Activated B cell treated with CpG ODN at 0.5 μM for 24 hours (primary cell): ENCODE results near the gene MTHFD1L. TPM values are rescaled to one million over a fixed set of nuclear protein-coding genes. Genes with fewer than 3 reads are reported as not detected.

ENCODE experiments used
- ATAC-seq: fragments of 200-7000 bp; cut with Tn5 transposase; one replicate; pipeline ENCODE4 v1.10.0; 2021; ENCODE audit warnings: low read depth, mild to moderate bottlenecking, moderate library complexity
- CTCF ChIA-PET: fragments of 350-600 bp; sonication (Branson Sonifier 250); formaldehyde crosslinking; loops from one replicate; lab custom pipeline; 2021; ENCODE audit warnings: antibody characterized with exemption; lab: Charles Lee
- POLR2A ChIA-PET: fragments of 350-600 bp; sonication (Branson Sonifier 250); formaldehyde crosslinking; loops from one replicate; lab custom pipeline; 2021; ENCODE audit warnings: antibody characterized with exemption; lab: Charles Lee
- DNase-seq: peaks from one replicate; pipeline ENCODE4 v3.0.0; 2022
- H3K27ac Mint-ChIP-seq: one replicate; pipeline ENCODE4 v1.8.0; 2020; ENCODE audit warnings: mixed read lengths
- H3K27me3 Mint-ChIP-seq: one replicate; pipeline ENCODE4 v1.8.0; 2021; ENCODE audit warnings: mixed read lengths
- H3K36me3 Mint-ChIP-seq: one replicate; pipeline ENCODE4 v1.8.0; 2021; ENCODE audit warnings: low read depth, mixed read lengths
- H3K4me1 Mint-ChIP-seq: one replicate; pipeline ENCODE4 v1.8.0; 2021; ENCODE audit warnings: mixed read lengths
- H3K4me3 Mint-ChIP-seq: one replicate; pipeline ENCODE4 v1.8.0; 2020; ENCODE audit warnings: mild to moderate bottlenecking, mixed read lengths
- H3K9me3 Mint-ChIP-seq: one replicate; pipeline ENCODE4 v1.8.0; 2020; ENCODE audit warnings: mixed read lengths
- CTCF ChIP-seq: fragments of 200-600 bp; IDR thresholded peaks from one replicate; pipeline ENCODE4 v1.8.0; 2022; ENCODE audit warnings: antibody characterized with exemption, mild to moderate bottlenecking
- intact Hi-C: fragments of 100-400 bp; cut with micrococcal nuclease; formaldehyde crosslinking; loops from one replicate; pipeline ENCODE4 v1.15.1; 2024
- total RNA-seq: library from RNA; stranded (reverse); gene quantifications from 2 replicates; pipeline ENCODE4 v1.2.3, GENCODE V29; 2022

MTHFD1L gene
- total RNA-seq, 1 donor from 2014 or later = 60.4 TPM

DNA sequence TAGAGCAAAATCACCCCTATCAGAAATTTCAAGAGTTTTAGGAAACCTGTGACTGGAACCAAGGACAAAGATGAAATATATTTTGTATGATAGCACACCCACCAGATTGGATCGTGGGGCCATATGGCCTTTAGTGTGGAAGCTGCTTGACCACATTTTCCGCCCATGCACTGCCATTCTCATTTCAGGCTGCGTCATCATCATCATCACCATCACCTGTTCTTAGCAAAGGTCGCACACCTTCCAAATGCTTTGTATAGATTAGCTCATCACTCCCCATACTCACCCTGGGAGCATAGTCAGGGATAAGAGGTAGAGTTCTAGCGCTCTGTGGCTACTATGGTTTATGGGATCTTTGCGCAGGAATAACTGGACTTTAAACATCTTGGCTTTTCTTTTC lies 185.7 kb downstream of the MTHFD1L start:
- no peak for DNase-seq

DNA sequence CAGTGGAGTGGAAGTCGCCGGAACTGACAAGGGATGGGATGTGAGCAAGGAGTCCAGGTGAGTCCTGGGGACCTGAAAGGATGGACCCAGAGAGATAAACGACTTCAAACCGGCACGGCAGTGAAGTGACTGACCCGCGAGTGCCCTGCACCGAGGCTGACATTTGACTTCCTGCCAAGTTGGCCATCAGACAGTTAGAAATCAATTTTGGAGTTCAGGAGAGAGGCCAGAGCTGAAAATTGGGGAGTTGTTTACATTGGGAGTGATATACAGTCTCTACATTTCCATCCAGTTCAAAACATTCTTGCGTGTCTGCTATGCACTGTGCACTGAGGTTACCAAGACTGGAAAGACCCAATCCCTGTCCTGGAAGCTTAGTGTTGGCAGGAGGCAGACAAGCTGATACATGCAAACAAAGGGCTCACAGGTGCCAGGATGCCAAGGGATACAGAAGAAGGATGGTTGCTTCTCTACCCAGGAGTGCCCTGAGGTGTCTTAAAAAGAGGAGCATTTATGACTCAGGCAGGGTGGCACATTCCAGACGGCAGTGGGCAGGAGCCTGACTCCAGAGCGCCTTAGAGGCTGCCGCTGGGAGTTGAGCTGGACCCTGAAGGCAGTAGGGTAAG lies 186.6 kb downstream of the MTHFD1L start:
- TF ChIP-seq CTCF = no peak
- Mint-ChIP-seq H3K9me3 (peaks cover 9% of the 10 kb centered on the region), H3K4me3 (no peak overlapping the region), H3K4me1 (no peaks in the 10 kb centered on the region), H3K36me3 (peaks cover 36% of the 10 kb centered on the region), H3K27ac (no peak overlapping the region), H3K27me3 (no peaks in the 10 kb centered on the region)
- ChIA-PET CTCF (no interaction called here), POLR2A (no interaction called here)
- intact Hi-C loops = no loop called here
- DNase-seq (no peak), ATAC-seq (no peak)

More for the DNA sequence above, 185.7 kb downstream of the MTHFD1L start:
- Mint-ChIP-seq H3K27ac (no peak overlapping the region), H3K36me3 (peaks cover 39% of the 10 kb centered on the region), H3K9me3 (peaks cover 9% of the 10 kb centered on the region), H3K27me3 (no peaks in the 10 kb centered on the region), H3K4me3 (no peak overlapping the region), H3K4me1 (no peaks in the 10 kb centered on the region)
- intact Hi-C loops = no loop called here
- ChIA-PET CTCF (no interaction called here), POLR2A (no interaction called here)
- TF ChIP-seq CTCF = no peak
- no peak for ATAC-seq

- CTCF ChIA-PET = no interaction called here
- peaks cover 22% of the 10 kb centered on the region for H3K36me3 Mint-ChIP-seq
- ATAC-seq = no peak
These were observed 188.8 kb downstream of the MTHFD1L start for GRCh38 chr6:151054306-151054705.

DNA sequence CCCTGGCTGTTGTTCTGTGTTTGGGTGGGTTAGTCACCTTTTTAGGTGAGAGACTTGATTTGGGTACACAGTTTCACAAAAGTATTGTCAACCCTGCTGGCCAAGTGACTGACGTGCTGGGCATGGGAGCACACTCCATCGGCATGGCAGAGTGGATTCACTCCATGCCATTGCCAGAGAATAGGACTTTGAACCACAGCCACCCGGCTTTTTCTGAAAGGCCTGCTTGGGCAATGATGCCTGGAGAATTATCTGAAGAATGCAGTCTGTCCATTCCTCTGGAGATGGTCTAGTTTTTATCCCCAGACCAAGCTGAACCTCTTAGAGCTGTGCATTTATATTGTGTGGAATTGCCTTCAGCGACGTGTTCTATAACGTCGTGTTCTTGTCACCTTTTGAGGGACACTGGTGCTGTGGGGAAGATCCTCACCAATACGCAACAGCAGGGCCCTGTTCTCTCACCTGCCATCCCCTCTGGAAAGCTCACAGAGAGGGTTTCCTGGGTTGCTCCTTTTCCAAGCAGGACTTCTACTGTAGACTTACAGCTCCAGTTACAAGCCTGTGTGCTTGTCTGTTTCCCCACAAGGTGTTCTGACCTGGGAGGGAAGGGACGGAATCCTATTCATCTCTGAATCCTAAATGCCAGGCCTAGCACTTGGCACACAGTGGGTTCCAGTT lies 190.9 kb downstream of the MTHFD1L start:
- H3K27me3 Mint-ChIP-seq = no peaks in the 10 kb centered on the region
- ChIA-PET CTCF (no interaction called here), POLR2A (no interaction called here)
- no peak for DNase-seq
- no peak overlapping the region for H3K27ac Mint-ChIP-seq
- intact Hi-C loops = no loop called here
- no peak overlapping the region for H3K4me3 Mint-ChIP-seq
- no peaks in the 10 kb centered on the region for H3K4me1 Mint-ChIP-seq
- no peak for TF ChIP-seq CTCF
- H3K36me3 Mint-ChIP-seq = peaks cover 14% of the 10 kb centered on the region
- no peak for ATAC-seq
- no peaks in the 10 kb centered on the region for H3K9me3 Mint-ChIP-seq

More at GRCh38 chr6:151054306-151054705, 188.8 kb downstream of the MTHFD1L start:
- intact Hi-C loops = no loop called here
- H3K4me3 Mint-ChIP-seq = no peak overlapping the region
- no peaks in the 10 kb centered on the region for H3K4me1 Mint-ChIP-seq
- TF ChIP-seq CTCF = no peak
- no peak for DNase-seq
- POLR2A ChIA-PET = no interaction called here
- H3K9me3 Mint-ChIP-seq = no peaks in the 10 kb centered on the region
- H3K27ac Mint-ChIP-seq = no peak overlapping the region
- H3K27me3 Mint-ChIP-seq = no peaks in the 10 kb centered on the region

GRCh38 chr6:151057061-151057460 lies 191.6 kb downstream of the MTHFD1L start:
- CTCF ChIA-PET = no interaction called here
- Mint-ChIP-seq H3K36me3 (peaks cover 7% of the 10 kb centered on the region), H3K27me3 (no peaks in the 10 kb centered on the region), H3K4me3 (no peak overlapping the region), H3K4me1 (no peaks in the 10 kb centered on the region), H3K9me3 (no peaks in the 10 kb centered on the region), H3K27ac (no peak overlapping the region)
- POLR2A ChIA-PET = no interaction called here
- intact Hi-C loops = no loop called here
- no peak for TF ChIP-seq CTCF
- ATAC-seq (no peak), DNase-seq (no peak)
